ENCODE results near the gene SESN3. TPM values are rescaled to one million over a fixed set of nuclear protein-coding genes. Genes with fewer than 3 reads are reported as not detected.

The SESN3 gene
- total RNA-seq, 2 donors from 2014 or later: 0.55 to 1.8 TPM

DNA sequence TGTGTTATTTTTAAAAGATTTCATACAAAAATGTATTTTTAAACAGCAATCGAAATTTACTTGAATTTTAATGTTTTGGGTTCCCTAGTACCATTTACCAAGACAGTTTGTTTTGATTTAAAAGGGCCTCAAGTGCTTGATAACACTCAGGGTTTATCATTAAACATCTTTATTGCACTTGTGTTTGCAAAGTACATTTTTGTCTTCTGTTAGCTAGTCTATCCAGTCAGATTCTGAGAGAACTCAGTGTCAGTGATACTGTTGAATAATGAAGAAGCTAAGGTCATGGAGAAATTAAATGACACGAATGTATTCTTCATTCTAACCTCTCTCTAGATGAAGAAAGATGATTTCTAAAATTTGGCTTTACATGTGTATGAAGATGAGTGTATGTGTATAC, 12.7 kb upstream of the SESN3 start:
- ATAC-seq (no peak), DNase-seq (ENCODE audit: low spot score) (no peak)
- Mint-ChIP-seq H3K27ac (no peak overlapping the region), H3K9me3 (no peaks in the 10 kb centered on the region), H3K36me3 (no peaks in the 10 kb centered on the region), H3K4me1 (ENCODE audit: low read depth in 2 of 2) (peaks cover 0 to 7% of the 10 kb centered on the region in 2 donors), H3K4me3 (no peak overlapping the region), H3K27me3 (peaks cover 13 to 16% of the 10 kb centered on the region in 2 donors)

DNA sequence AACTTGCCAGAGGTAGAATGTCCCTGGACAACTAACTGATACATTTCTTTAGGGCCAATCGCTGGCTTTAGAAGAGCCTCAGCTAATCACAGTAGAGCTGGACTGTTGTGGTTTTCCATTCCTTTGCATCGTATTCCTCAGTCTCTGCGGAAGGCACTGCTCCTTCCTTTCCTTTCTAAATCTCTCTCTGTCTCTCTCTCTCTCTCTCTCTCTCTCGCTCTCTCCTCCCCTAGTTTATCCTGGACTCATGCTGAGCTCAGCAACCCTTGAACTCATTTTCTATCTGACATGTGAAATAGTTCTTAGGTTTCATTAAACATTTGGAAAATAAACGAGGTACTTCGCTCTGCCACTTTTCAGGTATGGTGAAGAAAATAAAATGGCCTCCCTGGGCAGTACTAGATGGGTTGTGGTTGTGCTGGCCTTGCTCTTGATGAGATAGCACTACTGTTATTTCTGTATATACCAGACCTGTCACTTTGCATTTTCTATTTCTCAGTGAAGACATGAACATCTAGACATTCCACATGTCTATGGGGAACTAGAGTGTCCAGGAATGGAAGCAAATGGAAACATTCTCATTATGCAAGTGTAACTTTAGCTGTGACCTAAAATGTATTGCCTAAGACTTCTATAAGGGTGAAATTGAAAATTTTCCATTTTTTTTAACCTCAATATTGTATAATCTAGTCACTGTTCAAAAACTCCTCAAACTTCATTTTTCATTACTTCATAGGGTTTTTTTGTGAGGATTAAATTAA, 12.0 kb upstream of the SESN3 start:
- H3K9me3 Mint-ChIP-seq: no peaks in the 10 kb centered on the region
- no peak for ATAC-seq
- peaks cover 0 to 7% of the 10 kb centered on the region in 2 donors for H3K4me1 Mint-ChIP-seq (ENCODE audit: low read depth in 2 of 2)
- H3K4me3 Mint-ChIP-seq: no peak overlapping the region
- H3K27me3 Mint-ChIP-seq: peaks cover 18 to 20% of the 10 kb centered on the region in 2 donors
- no peaks in the 10 kb centered on the region for H3K36me3 Mint-ChIP-seq
- no peak overlapping the region for H3K27ac Mint-ChIP-seq
- no peak for DNase-seq (ENCODE audit: low spot score)

GRCh38 chr11:95242091-95242844, 11.3 kb upstream of the SESN3 start:
- Mint-ChIP-seq H3K36me3 (no peaks in the 10 kb centered on the region), H3K27ac (no peak overlapping the region), H3K4me1 (ENCODE audit: low read depth in 2 of 2) (peaks cover 0 to 7% of the 10 kb centered on the region in 2 donors), H3K27me3 (peaks cover 18 to 20% of the 10 kb centered on the region in 2 donors), H3K4me3 (no peak overlapping the region), H3K9me3 (no peaks in the 10 kb centered on the region)
- ATAC-seq (no peak), DNase-seq (ENCODE audit: low spot score) (no peak)

DNA sequence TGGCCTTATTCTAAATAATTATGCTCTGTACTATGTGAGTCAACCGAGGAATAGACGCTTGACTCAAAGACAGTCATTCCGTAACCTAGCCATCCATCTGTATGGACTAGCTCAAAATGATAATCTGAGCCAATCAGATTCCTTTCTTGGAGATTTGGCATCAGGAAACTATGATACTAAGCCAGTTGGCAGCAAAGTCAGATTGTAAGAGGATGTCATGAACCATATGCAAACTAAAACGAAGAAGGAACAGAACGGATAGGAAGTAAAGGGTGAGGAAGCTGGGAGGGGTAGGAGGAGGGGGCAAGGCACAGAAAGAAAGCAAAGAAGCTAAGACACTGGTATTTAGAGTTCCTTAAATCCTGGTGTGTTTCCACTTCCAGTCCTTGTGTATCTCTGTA, 10.7 kb upstream of the SESN3 start:
- ATAC-seq: peak in 1 of 2 donors; percentile 77

GRCh38 chr11:95239871-95240649, 9.1 kb upstream of the SESN3 start:
- ATAC-seq: no peak
- peaks cover 20% of the 10 kb centered on the region in 2 donors for H3K27me3 Mint-ChIP-seq
- no peaks in the 10 kb centered on the region for H3K36me3 Mint-ChIP-seq
- no peaks in the 10 kb centered on the region for H3K9me3 Mint-ChIP-seq
- H3K27ac Mint-ChIP-seq: no peak overlapping the region
- no peak for DNase-seq (ENCODE audit: low spot score)
- H3K4me1 Mint-ChIP-seq (ENCODE audit: low read depth in 2 of 2): peaks cover 0 to 7% of the 10 kb centered on the region in 2 donors
- H3K4me3 Mint-ChIP-seq: no peak overlapping the region

More for the DNA sequence above, 10.7 kb upstream of the SESN3 start:
- H3K9me3 Mint-ChIP-seq: no peaks in the 10 kb centered on the region
- H3K27me3 Mint-ChIP-seq: peaks cover 18 to 20% of the 10 kb centered on the region in 2 donors
- H3K27ac Mint-ChIP-seq: no peak overlapping the region
- H3K36me3 Mint-ChIP-seq: no peaks in the 10 kb centered on the region
- H3K4me1 Mint-ChIP-seq (ENCODE audit: low read depth in 2 of 2): peaks cover 0 to 7% of the 10 kb centered on the region in 2 donors
- DNase-seq (ENCODE audit: low spot score): no peak
- no peak overlapping the region for H3K4me3 Mint-ChIP-seq

DNA sequence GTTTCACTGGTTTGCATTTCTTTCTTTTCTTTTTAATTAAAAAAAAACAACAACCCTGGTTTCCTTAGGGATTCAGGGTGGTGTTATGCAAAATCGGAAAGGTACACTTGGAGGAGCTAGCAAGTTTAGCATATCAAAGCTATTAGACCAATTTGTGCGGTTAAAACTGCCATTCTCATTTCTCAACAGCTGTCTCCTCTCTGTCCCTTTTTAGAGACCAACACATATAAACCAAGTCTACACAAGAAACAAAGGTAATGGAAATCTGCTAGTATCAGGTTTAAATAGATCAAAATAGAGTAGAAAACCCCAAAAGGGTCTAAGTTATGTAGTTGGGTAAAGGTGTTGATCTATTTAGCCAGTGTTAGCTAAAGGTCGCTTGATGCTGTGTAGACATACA, 1.7 kb upstream of the SESN3 start:
- ATAC-seq: no peak

GRCh38 chr11:95231881-95232605, 1.0 kb upstream of the SESN3 start:
- DNase-seq (ENCODE audit: low spot score) (peak; percentile 63), ATAC-seq (peak in 1 of 2 donors; percentile 28)
- H3K4me3 Mint-ChIP-seq: no peak overlapping the region

More for the DNA sequence above, 1.7 kb upstream of the SESN3 start:
- Mint-ChIP-seq H3K27me3 (peaks cover 5 to 16% of the 10 kb centered on the region in 2 donors), H3K4me1 (ENCODE audit: low read depth in 2 of 2) (peaks cover 13 to 14% of the 10 kb centered on the region in 2 donors), H3K36me3 (no peaks in the 10 kb centered on the region), H3K27ac (no peak overlapping the region), H3K9me3 (no peaks in the 10 kb centered on the region), H3K4me3 (no peak overlapping the region)
- no peak for DNase-seq (ENCODE audit: low spot score)

GRCh38 chr11:95230810-95231126, 234 bp downstream of the SESN3 start:
- Mint-ChIP-seq H3K36me3 (no peaks in the 10 kb centered on the region), H3K4me1 (ENCODE audit: low read depth in 2 of 2) (peaks cover 13 to 14% of the 10 kb centered on the region in 2 donors), H3K27ac (no peak overlapping the region), H3K9me3 (no peaks in the 10 kb centered on the region), H3K27me3 (peaks cover 5 to 18% of the 10 kb centered on the region in 2 donors), H3K4me3 (no peak overlapping the region)
- DNase-seq (ENCODE audit: low spot score) (no peak), ATAC-seq (peak in 1 of 2 donors; percentile 1)

More at GRCh38 chr11:95231881-95232605, 1.0 kb upstream of the SESN3 start:
- no peak overlapping the region for H3K27ac Mint-ChIP-seq
- H3K9me3 Mint-ChIP-seq: no peaks in the 10 kb centered on the region
- H3K27me3 Mint-ChIP-seq: peaks cover 5 to 16% of the 10 kb centered on the region in 2 donors
- H3K36me3 Mint-ChIP-seq: no peaks in the 10 kb centered on the region
- H3K4me1 Mint-ChIP-seq (ENCODE audit: low read depth in 2 of 2): peaks cover 13 to 14% of the 10 kb centered on the region in 2 donors

DNA sequence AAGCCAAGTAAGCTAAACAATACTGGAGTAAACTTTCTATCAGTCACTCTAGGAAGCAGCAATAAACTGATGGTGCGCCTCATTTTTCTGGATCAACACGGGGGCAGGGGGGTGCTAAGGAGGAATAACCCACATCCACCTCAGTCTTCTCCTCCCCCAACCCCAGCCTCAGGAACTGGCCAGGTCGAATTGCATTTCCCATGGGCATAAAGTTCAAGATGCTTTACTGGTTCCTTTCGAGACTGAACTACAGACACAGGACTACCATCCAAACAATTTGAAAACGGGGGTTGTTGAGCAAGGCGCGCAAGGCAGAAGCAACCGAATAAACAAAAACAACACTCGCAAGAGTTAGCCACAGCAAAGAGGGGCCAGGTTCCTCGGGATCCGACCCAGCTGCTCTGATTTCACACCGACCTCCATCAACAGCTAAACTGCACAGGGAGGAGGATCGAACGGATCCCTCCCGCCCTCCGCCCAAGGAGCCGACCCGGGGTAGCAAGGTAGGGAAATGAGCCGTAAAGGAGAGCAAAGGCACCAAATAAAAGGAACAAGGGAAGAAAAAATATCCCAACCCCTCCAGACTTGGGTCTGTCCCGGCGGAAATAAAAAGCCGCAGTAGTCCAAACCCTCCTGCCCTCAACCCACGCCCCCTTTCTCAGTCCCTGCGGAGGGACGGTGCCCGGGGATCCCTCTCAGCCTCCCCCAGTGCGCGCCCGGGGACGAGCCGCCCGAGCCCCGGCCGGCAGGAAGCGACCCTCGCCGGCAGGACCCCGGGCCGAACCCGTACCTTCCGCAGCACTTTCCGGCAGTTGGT, 801 bp downstream of the SESN3 start:
- Mint-ChIP-seq H3K9me3 (no peaks in the 10 kb centered on the region), H3K36me3 (no peaks in the 10 kb centered on the region), H3K4me3 (peak overlapping the region; percentile 98), H3K4me1 (ENCODE audit: low read depth in 2 of 2) (peaks cover 13 to 14% of the 10 kb centered on the region in 2 donors), H3K27me3 (peaks cover 5 to 16% of the 10 kb centered on the region in 2 donors), H3K27ac (peak overlapping the region; percentile 37 to 39)
- ATAC-seq: no peak
- DNase-seq (ENCODE audit: low spot score): peak; percentile 61

GRCh38 chr11:95229199-95229992, 1.6 kb downstream of the SESN3 start:
- no peak for ATAC-seq
- peak overlapping the region in 1 of 2 donors; percentile 37 for H3K27ac Mint-ChIP-seq
- peaks cover 13 to 14% of the 10 kb centered on the region in 2 donors for H3K4me1 Mint-ChIP-seq (ENCODE audit: low read depth in 2 of 2)
- H3K9me3 Mint-ChIP-seq: no peaks in the 10 kb centered on the region
- H3K27me3 Mint-ChIP-seq: peaks cover 5 to 11% of the 10 kb centered on the region in 2 donors
- H3K36me3 Mint-ChIP-seq: no peaks in the 10 kb centered on the region
- no peak for DNase-seq (ENCODE audit: low spot score)
- H3K4me3 Mint-ChIP-seq: peak overlapping the region; percentile 98

DNA sequence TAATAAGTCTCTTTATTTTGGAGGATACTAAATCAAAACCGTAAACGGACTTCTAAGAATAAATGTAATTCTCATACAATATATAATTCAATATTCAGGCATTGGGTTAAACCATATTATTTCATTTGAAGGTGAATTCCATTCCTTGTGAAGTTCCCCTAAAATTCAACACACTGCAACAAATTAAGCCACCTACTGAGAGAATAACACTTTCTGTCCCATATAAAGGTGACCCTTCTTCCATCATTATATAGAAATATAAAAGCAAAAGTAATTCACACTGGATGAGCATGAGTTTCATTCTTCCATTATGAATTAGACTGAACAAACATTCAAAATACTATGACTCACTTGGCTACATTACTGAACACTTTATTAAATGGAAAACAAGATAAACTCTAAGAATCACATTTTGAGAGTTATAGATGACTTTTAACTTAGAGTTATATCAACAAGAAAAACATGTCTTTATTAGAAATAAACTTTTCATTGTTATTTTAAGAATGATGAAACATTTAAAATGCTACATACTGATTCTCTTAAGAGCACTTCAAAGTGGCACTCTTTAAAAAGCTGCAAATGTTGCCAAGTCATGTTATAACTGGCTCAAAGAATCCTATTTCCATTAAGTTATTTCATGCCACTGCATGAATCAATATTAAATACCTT, 2.8 kb downstream of the SESN3 start:
- ATAC-seq: no peak
- Mint-ChIP-seq H3K4me3 (no peak overlapping the region), H3K9me3 (no peaks in the 10 kb centered on the region), H3K27me3 (peaks cover 5 to 11% of the 10 kb centered on the region in 2 donors), H3K27ac (no peak overlapping the region), H3K36me3 (no peaks in the 10 kb centered on the region), H3K4me1 (ENCODE audit: low read depth in 2 of 2) (peaks cover 14 to 15% of the 10 kb centered on the region in 2 donors)
- DNase-seq (ENCODE audit: low spot score): no peak

Measured in natural killer cell treated with Interleukin-12 subunit alpha and Interleukin-12 subunit beta and Interleukin-15 and Interleukin-18, amount 100 ng/mL, for 72 hours (primary cell).